ENCODE results near the gene GAMT.
"Not testable (repeated sequence)": the region's sequence is repeated elsewhere in the genome, so short reads cannot be mapped to it uniquely, and the experiment has no call there.

Gene GAMT

GRCh38 chr19:1433119-1434039, 32.0 kb upstream of the GAMT start:
- no peak for DNase-seq

- no peak for DNase-seq
Measured at GRCh38 chr19:1432507-1432887, 31.2 kb upstream of the GAMT start.

- no peak for DNase-seq
Measured at GRCh38 chr19:1431759-1432506, 30.6 kb upstream of the GAMT start.

- no peak for DNase-seq
Measured at GRCh38 chr19:1430246-1430645, 28.9 kb upstream of the GAMT start.

GRCh38 chr19:1429750-1430149, 28.4 kb upstream of the GAMT start:
- DNase-seq = no peak

- DNase-seq = no peak
Measured at GRCh38 chr19:1428738-1429391, 27.5 kb upstream of the GAMT start.

- no peak for DNase-seq
Measured at GRCh38 chr19:1427221-1427920, 26.0 kb upstream of the GAMT start.

- DNase-seq = no peak
Measured at GRCh38 chr19:1426736-1427135, 25.4 kb upstream of the GAMT start.

- DNase-seq = no peak
Measured at GRCh38 chr19:1425902-1426301, 24.6 kb upstream of the GAMT start.

GRCh38 chr19:1425102-1425837, 23.9 kb upstream of the GAMT start:
- no peak for DNase-seq

GRCh38 chr19:1424192-1424955, 23.0 kb upstream of the GAMT start:
- no peak for DNase-seq

- no peak for DNase-seq
Measured at GRCh38 chr19:1423436-1424191, 22.3 kb upstream of the GAMT start.

GRCh38 chr19:1422943-1423342, 21.6 kb upstream of the GAMT start:
- DNase-seq = no peak

- no peak for DNase-seq
Measured at GRCh38 chr19:1422360-1422759, 21.0 kb upstream of the GAMT start.

GRCh38 chr19:1421958-1422305, 20.6 kb upstream of the GAMT start:
- no peak for DNase-seq

GRCh38 chr19:1421218-1421957, 20.0 kb upstream of the GAMT start:
- DNase-seq = no peak

GRCh38 chr19:1420590-1420989, 19.2 kb upstream of the GAMT start:
- no peak for DNase-seq

GRCh38 chr19:1420085-1420484, 18.7 kb upstream of the GAMT start:
- DNase-seq = not testable (repeated sequence)

- no peak for DNase-seq
Measured at GRCh38 chr19:1418951-1419738, 17.8 kb upstream of the GAMT start.

All from activated T-cell treated with anti-CD3 and anti-CD28 coated beads, Interleukin-2, amount 50 U/mL, for 48 hours (primary cell).